NCI-H2196 treated with DMSO at 0.1 percent for 48 hours (cell line): Measurements from ENCODE around the gene SLC6A6.

Source experiments
- DNase-seq: peaks from one replicate; lab custom pipeline; 2025; ENCODE audit not compliant: unreplicated experiment; lab: John Stamatoyannopoulos, UW

Gene SLC6A6

DNA sequence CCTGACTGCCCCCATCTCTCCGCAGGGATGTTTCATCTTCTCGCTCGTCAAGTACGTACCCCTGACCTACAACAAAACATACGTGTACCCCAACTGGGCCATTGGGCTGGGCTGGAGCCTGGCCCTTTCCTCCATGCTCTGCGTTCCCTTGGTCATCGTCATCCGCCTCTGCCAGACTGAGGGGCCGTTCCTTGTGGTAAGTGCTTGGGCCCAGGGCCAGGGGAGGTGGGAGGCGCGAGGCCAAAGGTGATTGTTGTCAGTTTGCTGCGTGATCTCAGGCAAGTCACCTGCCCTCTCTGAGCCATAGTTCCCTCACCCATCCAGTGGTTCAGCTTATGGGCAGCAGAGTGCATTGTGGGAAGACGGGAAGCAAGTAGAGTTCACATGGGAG, 79.2 kb downstream of the SLC6A6 start:
- no peak for DNase-seq

DNA sequence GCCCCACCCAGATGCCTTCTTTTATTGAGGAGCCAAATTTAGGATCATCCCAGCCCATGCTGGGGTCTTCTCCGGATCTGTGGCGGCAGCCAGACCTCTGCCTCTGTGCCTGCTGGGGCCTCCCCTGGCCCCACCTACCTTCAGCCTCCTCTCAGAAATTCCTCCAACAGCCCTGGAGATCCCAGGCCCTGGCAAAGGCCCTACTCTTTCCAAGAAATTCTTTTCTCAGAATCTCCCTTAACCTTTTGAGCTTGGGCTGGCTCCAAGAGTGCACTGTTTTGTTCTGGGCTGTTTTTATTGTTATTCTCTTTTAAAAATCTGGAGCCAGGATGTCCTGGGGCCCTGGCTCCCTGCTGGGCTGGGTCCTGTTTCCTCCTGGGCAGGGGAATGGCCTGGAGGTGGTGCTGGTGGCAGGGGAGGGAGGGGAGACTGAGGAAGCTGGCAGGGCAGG, 79.9 kb downstream of the SLC6A6 start:
- DNase-seq = no peak

DNA sequence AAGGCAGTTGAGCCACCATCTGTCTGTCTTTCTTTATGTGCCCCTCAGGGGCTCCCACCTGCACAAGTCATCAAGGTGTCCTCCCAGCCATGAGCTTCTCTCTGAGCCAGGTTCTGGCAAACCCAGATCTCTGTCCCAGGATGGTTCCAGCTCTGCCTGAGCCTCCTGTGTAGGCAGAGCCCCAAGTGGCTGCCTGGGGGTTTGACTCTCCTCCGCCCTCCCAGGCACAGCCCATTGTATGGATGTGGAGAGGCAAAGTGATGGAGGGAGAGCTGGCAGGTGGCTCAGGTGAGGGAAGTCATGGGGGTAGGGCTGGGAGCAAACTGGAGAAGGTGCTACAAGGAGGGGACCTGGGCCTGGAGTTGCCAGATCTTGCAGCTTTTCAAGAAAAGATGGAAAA, 80.9 kb downstream of the SLC6A6 start:
- no peak for DNase-seq

DNA sequence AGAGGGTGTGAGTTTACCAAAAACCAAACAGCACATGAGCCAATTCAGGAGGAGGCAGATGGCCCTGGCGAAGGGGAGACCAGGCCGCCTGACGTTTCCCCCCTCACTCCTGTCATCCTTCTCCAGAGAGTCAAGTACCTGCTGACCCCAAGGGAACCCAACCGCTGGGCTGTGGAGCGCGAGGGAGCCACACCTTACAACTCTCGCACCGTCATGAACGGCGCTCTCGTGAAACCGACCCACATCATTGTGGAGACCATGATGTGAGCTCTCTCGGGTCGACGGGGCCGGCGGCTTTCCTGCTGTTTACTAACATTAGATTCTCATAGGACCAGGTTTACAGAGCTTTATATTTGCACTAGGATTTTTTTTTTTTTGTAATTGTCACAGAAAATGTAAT, 82.3 kb downstream of the SLC6A6 start:
- no peak for DNase-seq

DNA sequence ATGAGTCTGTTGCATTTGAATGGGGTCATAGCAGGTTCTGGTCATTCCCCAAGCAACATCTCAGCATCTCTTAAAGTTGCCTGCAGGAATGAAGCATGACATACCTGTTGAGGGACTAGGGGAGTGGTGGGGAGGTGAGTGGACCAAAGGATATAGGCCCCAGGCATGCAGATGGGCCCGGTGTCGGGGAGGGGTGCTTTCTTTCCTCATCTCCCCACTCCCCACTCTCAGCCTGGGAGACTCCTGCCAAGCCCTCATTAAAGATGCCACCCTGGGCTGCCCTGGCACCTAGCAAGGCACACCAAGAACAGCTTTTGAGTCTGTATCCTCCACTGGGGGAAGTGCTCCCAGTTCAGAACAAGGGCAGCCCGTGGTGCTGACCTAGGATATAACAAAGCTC, 83.6 kb downstream of the SLC6A6 start:
- no peak for DNase-seq

DNA sequence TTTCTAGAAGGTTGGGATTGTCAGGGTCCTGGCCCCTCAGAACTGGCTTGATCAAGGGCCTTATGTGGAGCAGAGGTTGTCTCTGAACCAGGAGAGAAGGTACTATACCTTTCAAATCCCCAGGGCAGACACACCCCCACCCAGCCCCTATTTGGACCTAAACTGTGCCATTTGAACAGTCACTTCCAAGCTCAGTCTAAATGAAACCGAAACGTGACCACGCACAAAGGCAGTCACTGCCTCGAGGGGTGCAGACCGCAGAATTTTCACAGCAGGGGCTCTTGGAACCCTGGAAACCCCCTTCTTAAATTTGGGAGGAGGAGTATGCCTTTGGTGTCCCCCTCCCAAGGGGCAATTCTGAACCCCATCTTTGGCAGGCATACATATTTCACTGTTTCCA, 84.1 kb downstream of the SLC6A6 start:
- DNase-seq = no peak

DNA sequence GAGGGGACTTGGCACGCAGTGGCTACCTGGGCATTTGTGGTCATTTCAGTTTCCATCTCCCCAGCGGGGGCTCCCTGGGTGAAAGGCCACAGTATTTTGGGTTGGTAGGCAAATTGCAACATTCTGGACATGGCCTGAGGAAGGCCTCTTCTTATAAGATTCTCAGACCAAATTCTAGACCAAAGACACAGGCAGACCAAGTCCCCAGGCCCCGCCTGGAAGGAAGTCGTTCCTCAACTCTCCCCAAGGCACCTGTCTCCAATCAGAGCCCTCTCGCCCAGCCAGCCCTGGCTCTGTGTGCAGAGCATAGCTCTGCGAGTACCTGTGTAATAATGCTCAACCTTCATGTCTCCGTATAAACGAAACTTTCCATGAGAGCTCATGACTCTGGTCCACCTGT, 84.7 kb downstream of the SLC6A6 start:
- DNase-seq = no peak

DNA sequence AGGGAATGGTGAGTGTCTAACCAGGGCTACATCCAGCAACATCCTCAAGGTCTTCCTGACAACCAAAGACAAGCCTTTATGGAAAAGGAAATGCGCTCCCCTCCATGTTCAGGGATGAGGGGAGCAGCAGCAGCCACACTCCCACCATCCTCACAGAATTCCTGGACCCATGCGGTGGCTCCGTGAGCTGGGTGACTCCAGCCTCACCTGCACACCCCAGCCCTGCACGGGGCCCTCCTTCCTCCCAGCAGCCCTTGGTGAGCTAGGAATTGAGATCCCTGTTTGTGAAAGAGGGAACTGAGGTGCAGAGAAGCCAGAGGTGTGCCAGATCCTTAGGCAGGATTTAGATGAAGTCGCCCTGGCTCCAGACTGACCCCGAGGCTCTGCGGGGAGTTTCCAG, 85.4 kb downstream of the SLC6A6 start:
- DNase-seq = no peak

DNA sequence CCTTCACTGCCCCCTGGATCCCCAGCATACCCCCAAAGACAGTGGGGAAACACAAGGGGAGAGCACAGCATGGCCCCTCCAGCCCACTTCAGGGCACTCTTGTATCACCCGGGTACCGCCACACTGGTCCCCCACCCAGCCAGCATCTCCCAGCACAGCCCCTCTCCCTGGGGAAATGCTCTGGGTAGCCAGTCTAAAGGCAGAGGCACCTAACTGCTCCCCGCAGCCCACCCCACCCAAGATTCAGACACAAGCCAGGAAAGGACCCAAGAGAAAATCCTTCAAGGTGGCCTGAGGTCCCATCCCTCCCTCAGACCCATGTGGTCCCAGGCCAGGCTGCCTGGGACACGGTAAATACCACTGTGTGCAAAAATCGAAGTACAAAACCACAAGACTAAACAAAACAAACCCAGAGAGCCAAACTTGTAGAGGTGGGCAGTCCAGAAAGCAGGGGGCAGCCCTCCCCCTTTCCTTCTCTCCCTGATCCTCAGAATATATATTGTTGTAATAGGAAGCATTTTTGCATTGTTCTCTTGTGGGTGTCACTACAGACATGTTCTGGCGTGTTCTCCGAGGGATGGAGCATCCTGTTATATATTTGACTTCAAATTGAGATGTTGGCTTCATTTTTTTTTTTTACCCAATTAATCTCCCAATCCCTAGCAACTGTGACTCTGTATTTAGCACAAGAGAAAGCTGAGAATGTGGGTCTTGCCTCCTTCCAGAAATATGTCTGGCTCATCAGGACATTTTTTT, 86.1 kb downstream of the SLC6A6 start:
- DNase-seq = no peak

DNA sequence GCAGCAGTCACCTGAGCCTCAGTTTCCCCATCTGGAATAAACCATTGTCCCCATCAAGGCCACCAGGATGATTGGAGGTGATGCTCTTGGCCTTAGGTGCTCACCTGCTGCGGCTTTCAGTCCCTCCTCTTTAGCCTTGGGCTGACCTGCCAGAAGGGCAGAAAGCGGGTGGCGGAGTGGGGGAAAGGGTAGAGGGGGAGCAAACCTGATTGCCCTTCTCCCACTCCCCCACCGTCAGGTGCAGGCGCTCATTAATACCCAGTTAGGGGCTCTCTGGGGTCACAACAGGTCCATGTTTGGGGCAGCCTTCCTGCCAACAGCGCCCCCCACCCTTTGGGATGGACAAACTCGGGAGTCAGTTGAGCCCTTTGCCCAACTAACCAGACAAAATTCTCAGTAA, 87.2 kb downstream of the SLC6A6 start:
- no peak for DNase-seq

DNA sequence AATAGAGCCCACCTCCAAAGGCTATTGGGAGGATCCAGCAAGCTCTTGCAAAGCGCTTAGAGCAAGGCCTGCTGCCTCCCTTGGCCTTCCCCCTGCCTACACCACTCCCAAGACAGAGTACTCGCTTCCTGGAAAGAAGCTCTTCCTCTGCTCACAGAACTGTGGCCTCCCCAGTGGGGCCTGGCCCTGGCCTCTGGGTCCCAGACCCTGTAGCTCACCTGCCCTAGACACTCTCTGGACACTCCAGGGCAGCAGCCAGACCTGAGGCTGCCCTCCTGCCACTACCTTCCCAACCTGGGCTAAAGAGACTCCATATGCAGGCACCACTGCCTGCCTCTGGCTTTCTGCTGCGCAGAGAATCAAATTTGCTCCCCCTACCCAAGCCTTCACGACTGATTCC, 87.8 kb downstream of the SLC6A6 start:
- no peak for DNase-seq

DNA sequence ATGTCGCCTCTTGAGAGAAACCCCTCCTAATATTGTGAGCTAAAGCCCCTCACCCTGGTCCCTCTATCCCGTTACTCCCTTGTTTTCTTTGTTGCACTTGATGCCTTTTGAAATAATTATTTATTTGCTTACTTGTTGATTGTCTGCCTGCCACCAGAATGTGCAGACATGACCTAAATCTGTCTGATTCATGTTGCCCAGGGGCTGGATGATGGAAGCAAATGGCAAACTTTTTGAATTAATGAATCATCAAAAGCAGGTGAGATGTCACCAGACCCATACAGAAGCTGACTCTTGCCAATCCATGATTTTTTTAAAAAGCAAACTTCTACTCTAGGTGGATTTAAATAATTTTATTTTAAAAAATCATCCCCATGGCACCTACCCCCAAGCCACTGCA, 88.4 kb downstream of the SLC6A6 start:
- no peak for DNase-seq

DNA sequence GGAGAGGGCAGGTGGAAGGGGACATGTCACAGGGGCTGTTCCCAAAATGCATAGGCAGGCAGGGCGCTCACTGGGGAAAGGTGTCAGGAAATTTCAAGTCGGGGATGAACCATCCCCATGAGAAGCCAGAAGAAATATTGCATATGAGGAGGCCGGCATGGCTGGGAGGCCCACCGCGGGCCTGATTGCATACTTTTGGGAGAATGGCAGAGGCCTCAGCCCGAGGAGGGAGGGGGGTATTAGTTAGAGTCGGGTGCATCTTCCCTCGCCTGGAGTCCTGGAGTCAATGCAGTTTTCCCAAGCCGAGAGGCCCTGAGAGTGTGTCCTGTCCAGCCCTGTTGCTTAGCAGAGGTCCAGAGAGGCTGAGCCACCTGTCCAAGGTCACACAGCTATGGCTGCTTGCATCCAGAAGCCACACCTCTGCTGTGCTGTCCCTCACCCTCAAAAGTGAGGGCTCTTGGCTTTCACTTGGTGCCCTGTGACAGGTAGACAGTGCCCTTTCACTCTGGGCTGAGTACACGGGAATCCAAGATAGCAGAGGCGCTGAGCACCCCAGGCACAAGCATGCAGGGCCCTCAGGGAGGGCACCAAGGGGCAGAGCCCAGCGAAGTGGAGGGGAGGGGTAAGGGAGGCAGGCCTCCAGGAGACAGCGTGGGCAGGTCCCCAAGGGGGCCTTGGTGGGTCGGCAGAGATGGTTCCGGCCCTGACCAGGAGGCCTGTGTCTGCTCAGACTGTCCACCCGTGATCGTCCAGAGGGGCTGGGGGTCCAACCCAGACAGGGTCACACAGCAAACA, 89.2 kb downstream of the SLC6A6 start:
- no peak for DNase-seq

DNA sequence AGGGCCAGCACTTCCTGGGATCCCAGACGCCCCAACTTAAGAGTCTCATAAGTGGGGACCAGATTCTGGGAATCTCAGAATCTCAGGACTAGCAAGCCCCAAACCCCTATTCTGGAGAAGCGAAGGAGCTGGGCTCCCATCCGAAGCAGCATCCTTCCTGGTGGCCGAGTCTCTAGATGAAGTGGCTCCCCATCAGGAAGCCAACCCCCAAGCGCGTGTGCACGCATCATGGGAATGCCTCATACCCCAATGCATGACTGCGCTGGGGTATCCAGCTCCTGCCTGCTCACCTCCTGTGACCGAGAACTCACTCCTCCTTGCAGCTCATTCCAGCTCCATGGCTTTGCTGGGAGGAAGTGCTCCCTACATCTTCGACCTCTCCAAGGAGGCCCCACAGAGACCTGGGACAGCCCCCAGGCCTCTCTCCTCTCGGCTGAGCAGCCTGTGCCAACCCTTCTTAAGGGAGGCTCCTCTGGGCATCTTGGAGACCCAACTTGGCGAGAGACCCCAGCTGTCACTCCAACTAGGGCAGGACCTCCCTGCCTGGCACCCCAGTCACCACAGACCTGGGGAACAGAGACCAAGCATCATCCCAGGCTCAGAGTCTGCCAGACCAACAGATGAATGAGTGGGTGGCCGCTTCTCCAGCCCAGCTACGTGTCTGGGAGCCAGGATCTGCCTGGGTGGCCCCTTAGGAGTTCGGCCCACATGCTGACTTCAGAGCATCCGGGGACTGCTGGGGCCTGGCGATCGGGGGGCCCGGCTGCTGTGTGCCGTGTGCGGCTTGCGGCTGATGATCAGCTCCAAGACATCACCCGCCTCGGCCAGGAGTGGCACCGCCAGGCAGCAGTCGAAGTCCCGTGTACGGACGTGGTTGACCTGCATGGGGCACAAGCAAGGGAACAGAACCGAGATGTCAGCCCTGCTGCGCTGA, 90.8 kb downstream of the SLC6A6 start:
- no peak for DNase-seq

DNA sequence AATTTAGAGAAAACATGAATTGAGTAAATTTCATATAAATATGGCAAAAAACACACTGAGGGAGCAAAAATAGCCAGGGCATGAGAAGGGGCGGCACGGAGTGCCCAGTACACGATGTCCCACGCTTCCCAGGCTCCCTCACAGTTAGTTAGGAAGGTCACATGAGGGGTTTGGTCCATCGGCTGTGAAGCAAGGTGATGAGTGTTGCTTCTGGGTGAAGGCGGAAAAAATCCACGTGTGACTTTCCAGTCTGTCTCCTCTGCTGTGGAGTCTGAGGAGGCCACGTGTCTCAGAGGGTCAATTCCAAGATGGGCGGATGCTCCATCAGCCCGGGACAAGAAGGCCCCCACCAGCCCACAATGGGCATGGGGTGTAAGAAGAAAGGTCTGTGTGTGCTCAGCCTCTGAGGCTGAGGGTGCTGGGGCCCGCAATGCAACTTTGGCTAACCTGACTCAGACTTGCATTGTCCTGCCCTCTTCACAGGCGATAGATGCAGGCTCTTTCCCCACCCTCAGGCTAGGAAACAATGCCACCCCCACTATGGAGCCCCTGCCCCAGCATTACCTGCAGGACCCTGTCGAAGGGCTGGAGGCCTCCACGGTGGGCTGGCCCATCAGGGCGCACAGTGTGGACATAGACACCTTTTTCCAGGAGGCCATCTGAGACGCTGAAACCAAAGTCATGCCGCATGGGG, 92.0 kb downstream of the SLC6A6 start:
- DNase-seq = no peak

DNA sequence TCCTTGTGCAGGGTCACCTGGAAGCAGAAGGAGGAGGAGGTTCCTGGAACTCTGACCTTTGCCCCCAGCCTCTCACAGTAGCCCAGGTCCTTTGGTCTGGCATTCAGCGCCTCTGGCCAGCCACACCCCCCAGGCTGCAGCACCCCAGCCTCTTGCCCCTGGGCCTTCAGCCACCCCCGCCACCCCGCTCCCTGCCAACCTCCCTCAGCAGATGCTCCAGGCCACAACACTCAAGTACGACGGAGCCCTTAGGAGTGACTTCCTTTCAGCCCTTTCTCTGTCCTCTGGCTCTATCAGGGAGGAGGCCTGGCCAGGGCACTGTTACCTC, 92.5 kb downstream of the SLC6A6 start:
- DNase-seq = no peak

DNA sequence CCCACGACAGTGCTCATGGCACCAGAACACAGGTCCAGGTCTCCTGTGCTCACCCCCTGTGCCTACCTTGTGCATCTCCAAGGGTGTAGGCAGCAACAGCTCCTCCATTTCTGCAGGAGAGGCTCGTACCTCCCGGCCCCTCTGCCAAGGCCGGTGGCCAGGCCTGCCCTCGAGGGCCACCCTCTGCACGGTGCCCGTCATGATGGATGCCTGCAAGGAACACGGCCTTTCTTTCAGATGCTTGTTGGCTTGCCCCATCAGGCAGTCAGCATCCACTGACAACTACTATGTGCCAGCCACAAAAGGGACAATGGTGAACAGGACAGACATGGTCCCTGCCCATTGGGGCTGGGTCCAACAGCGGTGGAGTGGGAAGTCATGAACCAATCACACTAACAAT, 93.9 kb downstream of the SLC6A6 start:
- no peak for DNase-seq

DNA sequence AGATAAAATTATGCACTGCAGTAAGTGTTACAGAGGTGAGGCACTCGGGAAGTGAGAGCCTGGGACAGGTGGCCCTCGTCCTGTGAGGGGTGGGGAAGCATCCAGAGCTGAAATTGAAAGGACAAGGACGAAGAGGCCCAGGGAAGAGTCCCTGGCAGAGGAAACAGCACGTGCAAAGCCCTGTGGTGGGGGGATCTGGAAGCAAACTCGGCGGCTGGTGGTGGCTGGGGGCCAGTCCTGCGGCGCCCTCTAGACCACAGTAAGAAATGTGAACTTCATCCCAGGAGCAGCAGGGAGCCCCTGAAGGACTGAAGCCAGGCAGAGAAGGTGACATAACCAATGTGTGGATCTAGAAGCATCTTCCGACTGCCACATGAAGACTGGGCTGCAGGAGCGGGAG, 94.9 kb downstream of the SLC6A6 start:
- no peak for DNase-seq

DNA sequence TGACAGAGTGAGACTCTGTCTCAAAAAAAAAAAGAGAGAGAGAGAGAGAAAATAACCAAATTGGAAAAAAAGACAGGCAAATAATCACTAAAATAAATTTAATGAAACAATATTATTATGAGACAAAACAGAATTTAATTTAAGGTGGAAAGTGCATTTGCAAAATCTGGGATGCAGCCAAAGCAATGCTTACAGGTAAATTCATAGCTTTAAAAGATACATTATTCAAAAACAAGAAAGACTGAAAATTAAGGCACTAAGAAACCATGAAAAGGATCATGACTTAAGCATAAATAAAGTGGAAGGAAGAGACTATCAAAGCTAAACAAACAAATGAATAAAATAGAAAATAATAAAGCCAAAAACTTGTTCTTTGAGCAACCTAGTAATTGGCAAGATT, 100.1 kb downstream of the SLC6A6 start:
- DNase-seq = no peak

DNA sequence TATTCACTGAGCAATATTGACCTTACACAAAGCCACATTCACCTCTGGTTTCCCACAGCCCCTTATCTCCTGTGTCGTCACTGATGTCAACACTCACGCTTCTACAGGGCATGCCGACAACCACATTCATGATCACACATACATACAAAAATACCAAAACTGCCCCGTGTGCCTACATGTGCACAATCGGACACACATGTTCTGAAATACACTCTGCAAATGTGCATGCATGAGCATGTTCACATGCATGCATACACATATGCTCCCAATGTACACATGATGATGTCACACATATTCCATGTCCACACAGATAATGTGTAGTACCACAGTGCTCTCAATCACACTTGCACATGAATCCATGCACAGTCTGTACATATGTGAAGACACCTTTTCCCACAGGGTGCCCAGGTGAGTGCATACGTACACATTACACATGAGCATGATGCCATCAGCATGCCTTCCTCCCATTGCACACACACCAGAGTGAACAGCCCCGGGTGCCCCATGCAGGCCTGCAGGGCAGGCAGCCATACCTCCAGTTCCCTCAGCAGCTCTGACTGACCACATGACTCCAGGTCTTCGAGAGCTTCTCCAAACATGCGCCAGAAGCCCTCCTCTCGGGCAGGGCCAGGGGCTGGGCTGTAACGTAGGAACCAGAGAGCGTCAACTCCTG, 100.8 kb downstream of the SLC6A6 start:
- DNase-seq = no peak

DNA sequence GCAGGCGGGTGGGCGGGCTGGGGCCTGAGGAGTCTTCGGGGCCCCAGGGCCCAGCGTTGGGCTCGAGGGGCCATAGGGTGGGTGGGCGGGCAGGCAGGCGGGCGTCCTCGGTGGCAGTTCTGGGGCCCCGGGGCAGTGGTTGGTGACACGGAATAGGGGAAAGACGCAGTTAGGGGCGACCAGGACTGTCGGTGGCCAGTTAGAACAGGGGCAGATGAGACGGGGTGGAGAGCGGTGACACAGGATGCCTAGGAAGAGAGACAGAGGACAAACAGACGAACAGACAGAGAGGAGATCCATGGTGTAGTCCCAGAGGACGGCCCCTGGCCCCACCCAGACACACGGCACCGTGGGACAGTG, 101.3 kb downstream of the SLC6A6 start:
- no peak for DNase-seq
